Parathyroid adenoma (tissue), 2 donors: ENCODE data around the gene ZNF143.

Experiments
- H2AFZ ChIP-seq: fragments of 300-600 bp; sonication (generic); one replicate; pipeline ENCODE4 v1.7.0; 2017; ENCODE audit warnings: antibody characterized with exemption, mild to moderate bottlenecking
- H3K27ac ChIP-seq: fragments of 300-600 bp; sonication (generic); one replicate; pipeline ENCODE4 v1.7.0; 2017
- H3K27me3 ChIP-seq: fragments of 300-600 bp; sonication (generic); one replicate; pipeline ENCODE4 v1.7.0; 2017; ENCODE audit warnings: low read length; ENCODE audit not compliant: control insufficient read depth, insufficient read depth
- H3K36me3 ChIP-seq: fragments of 300-600 bp; sonication (generic); one replicate; pipeline ENCODE4 v1.7.0; 2017; ENCODE audit warnings: low read length; ENCODE audit not compliant: control insufficient read depth, insufficient read depth
- H3K4me1 ChIP-seq: fragments of 300-600 bp; sonication (generic); one replicate; pipeline ENCODE4 v1.7.0; 2017; ENCODE audit warnings: control low read depth
- H3K4me2 ChIP-seq: fragments of 300-600 bp; sonication (generic); one replicate; pipeline ENCODE4 v1.7.0; 2017; ENCODE audit warnings: low read length
- H3K4me3 ChIP-seq: fragments of 300-600 bp; sonication (generic); one replicate; pipeline ENCODE4 v1.7.0; 2017; ENCODE audit warnings: low read depth, low read length
- H3K79me2 ChIP-seq: fragments of 300-600 bp; sonication (generic); one replicate; pipeline ENCODE4 v1.7.0; 2017; ENCODE audit warnings: control low read depth
- H3K9ac ChIP-seq: fragments of 300-600 bp; sonication (generic); one replicate; pipeline ENCODE4 v1.7.0; 2017; ENCODE audit warnings: mild to moderate bottlenecking
- H3K9me3 ChIP-seq: fragments of 300-600 bp; sonication (generic); one replicate; pipeline ENCODE4 v1.7.0; 2017; ENCODE audit warnings: low read length; ENCODE audit not compliant: control insufficient read depth
- CTCF ChIP-seq: fragments of 300-600 bp; sonication (generic); IDR thresholded peaks from one replicate; pipeline ENCODE4 v1.7.0; 2017; ENCODE audit warnings: antibody characterized with exemption, mild to moderate bottlenecking
- donor health status: primary hyperparathyroidism.

The ZNF143 gene

GRCh38 chr11:9565822-9566560, 105.2 kb downstream of the ZNF143 start:
- Histone ChIP-seq H2AFZ (peak overlapping the region; percentile 58), H3K9ac (no peak overlapping the region), H3K27ac (peak overlapping the region; percentile 97), H3K9me3 (no peaks in the 10 kb centered on the region), H3K4me3 (no peak overlapping the region), H3K4me1 (peaks cover 21% of the 10 kb centered on the region), H3K36me3 (no peaks in the 10 kb centered on the region), H3K27me3 (no peaks in the 10 kb centered on the region), H3K4me2 (no peak overlapping the region), H3K79me2 (no peaks in the 10 kb centered on the region)
- TF ChIP-seq CTCF = no peak

GRCh38 chr11:9566561-9567063, 105.8 kb downstream of the ZNF143 start:
- no peak overlapping the region for H3K4me2 ChIP-seq
- H3K9ac ChIP-seq = no peak overlapping the region
- H3K27me3 ChIP-seq = no peaks in the 10 kb centered on the region
- no peaks in the 10 kb centered on the region for H3K79me2 ChIP-seq
- H3K4me1 ChIP-seq = peaks cover 21% of the 10 kb centered on the region
- H2AFZ ChIP-seq = peak overlapping the region; percentile 58
- H3K36me3 ChIP-seq = no peaks in the 10 kb centered on the region
- no peaks in the 10 kb centered on the region for H3K9me3 ChIP-seq
- TF ChIP-seq CTCF = no peak
- H3K4me3 ChIP-seq = no peak overlapping the region
- H3K27ac ChIP-seq = peak overlapping the region; percentile 97

GRCh38 chr11:9567401-9567800, 106.6 kb downstream of the ZNF143 start:
- peak overlapping the region; percentile 58 for H2AFZ ChIP-seq
- no peak overlapping the region for H3K9ac ChIP-seq
- peak overlapping the region; percentile 97 for H3K27ac ChIP-seq
- no peaks in the 10 kb centered on the region for H3K27me3 ChIP-seq
- peaks cover 21% of the 10 kb centered on the region for H3K4me1 ChIP-seq
- H3K36me3 ChIP-seq = no peaks in the 10 kb centered on the region
- no peak for TF ChIP-seq CTCF
- H3K9me3 ChIP-seq = no peaks in the 10 kb centered on the region
- no peak overlapping the region for H3K4me3 ChIP-seq
- no peaks in the 10 kb centered on the region for H3K79me2 ChIP-seq
- no peak overlapping the region for H3K4me2 ChIP-seq

GRCh38 chr11:9568161-9568853, 107.5 kb downstream of the ZNF143 start:
- peak overlapping the region; percentile 15 for H3K9ac ChIP-seq

More at GRCh38 chr11:9568161-9568853, 107.5 kb downstream of the ZNF143 start:
- no peaks in the 10 kb centered on the region for H3K79me2 ChIP-seq
- no peaks in the 10 kb centered on the region for H3K36me3 ChIP-seq
- peak overlapping the region; percentile 3 for H3K4me3 ChIP-seq
- H3K4me2 ChIP-seq = peak overlapping the region; percentile 50
- H3K27me3 ChIP-seq = no peaks in the 10 kb centered on the region
- H3K9me3 ChIP-seq = no peaks in the 10 kb centered on the region
- peaks cover 21% of the 10 kb centered on the region for H3K4me1 ChIP-seq
- peak overlapping the region; percentile 97 for H3K27ac ChIP-seq
- peak overlapping the region; percentile 50 for H2AFZ ChIP-seq
- no peak for TF ChIP-seq CTCF
